ENCODE data around the gene SMIM32.

DNA sequence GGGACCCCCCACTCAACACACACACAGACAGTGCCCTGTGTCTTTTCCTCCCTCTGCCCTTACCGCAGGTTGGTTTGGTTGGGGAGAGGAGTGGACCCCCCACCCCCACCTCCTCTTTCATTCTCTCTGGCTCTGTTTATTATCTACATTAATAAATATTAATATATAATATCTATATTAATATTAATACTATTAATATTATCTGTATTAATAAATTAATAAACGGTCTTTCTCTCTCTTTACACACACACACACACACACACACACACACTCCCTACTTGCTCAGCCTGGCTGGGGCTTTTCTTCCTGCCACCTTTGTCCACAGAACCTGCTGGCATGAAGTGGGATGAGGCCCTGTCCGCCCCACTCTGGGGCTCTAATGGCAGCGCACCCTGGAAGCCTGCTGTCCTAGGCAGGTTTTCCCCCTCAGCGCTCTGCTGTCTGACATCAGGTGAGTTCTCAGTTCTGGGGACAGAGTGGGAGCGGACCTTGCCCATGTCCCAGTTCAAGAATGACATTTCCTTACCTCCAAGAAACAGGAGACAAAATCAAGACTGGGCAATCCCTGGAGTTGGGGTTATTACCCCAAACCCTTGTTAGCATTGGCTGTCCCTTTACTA lies 10.5 kb upstream of the SMIM32 start:
- TF ChIP-seq CTCF (IDR thresholded peaks at IDR 0.05) (no peak), POLR2A (IDR thresholded peaks at IDR 0.05) (no peak)

All from right lobe of liver (tissue), 4 donors.